Muscle of back (tissue), 11 donors: ENCODE results near the gene IRF8. TPM values are rescaled to one million over a fixed set of nuclear protein-coding genes. Genes with fewer than 3 reads are reported as not detected.
"Not testable (repeated sequence)": the region's sequence is repeated elsewhere in the genome, so short reads cannot be mapped to it uniquely, and the experiment has no call there.

Experiments
- DNase-seq, 3 donors: peaks; one replicate each; pipeline versions ENCODE4 v3.0.0 to v3.0.0-alpha.2; 2013
- polyA plus RNA-seq, 10 donors: library from polyadenylated mRNA; unstranded; fragments of 120-200 nt; gene quantifications; one replicate each; pipeline ENCODE4 v1.2.1, GENCODE V29; 2013; ENCODE audit not compliant: insufficient read length in 10 of 10

IRF8 gene
- polyA plus RNA-seq, 10 donors: 3.2 to 7.3 (median 6.1) TPM

- DNase-seq: no peak
Observed at GRCh38 chr16:85891776-85892166, 7.2 kb upstream of the IRF8 start.

GRCh38 chr16:85892760-85893159 is 6.2 kb upstream of the IRF8 start:
- no peak for DNase-seq

GRCh38 chr16:85894266-85894665 is 4.7 kb upstream of the IRF8 start:
- DNase-seq: no peak

- peak in 1 of 3 donors; percentile 38 for DNase-seq
Observed at GRCh38 chr16:85897382-85897781, 1.6 kb upstream of the IRF8 start.

- DNase-seq: no peak
Observed at GRCh38 chr16:85899444-85899843, 482 bp downstream of the IRF8 start.

- DNase-seq: no peak
Observed at GRCh38 chr16:85900027-85900792, 1.2 kb downstream of the IRF8 start.

GRCh38 chr16:85901110-85901509 is 2.1 kb downstream of the IRF8 start:
- DNase-seq: no peak

GRCh38 chr16:85901773-85902365 is 2.9 kb downstream of the IRF8 start:
- peak in 1 of 3 donors; percentile 23 for DNase-seq

GRCh38 chr16:85902366-85903155 is 3.6 kb downstream of the IRF8 start:
- DNase-seq: no peak

GRCh38 chr16:85903559-85903958 is 4.6 kb downstream of the IRF8 start:
- DNase-seq: no peak

GRCh38 chr16:85905110-85906095 is 6.4 kb downstream of the IRF8 start:
- DNase-seq: no peak

GRCh38 chr16:85906349-85906748 is 7.4 kb downstream of the IRF8 start:
- no peak for DNase-seq

GRCh38 chr16:85907231-85907630 is 8.3 kb downstream of the IRF8 start:
- not testable (repeated sequence) for DNase-seq

- DNase-seq: peak in 1 of 3 donors; percentile 34
Observed at GRCh38 chr16:85908444-85908843, 9.5 kb downstream of the IRF8 start.

GRCh38 chr16:85908889-85909589 is 10.1 kb downstream of the IRF8 start:
- DNase-seq: peak; percentile 45 to 84 (median 69)

- no peak for DNase-seq
Observed at GRCh38 chr16:85909932-85910853, 11.2 kb downstream of the IRF8 start.

- DNase-seq: no peak
Observed at GRCh38 chr16:85910854-85911247, 11.9 kb downstream of the IRF8 start.

GRCh38 chr16:85911251-85911930 is 12.4 kb downstream of the IRF8 start:
- no peak for DNase-seq
